OCI-LY7 (cell line): Measurements from ENCODE around the gene WDFY4. TPM values are rescaled to one million over a fixed set of nuclear protein-coding genes. Genes with fewer than 3 reads are reported as not detected.

Source experiments
- BruUV-seq: library from RNA; stranded (reverse); fragments of 400-500 nt; replicated peaks from 2 replicates; lab custom pipeline; 2021; lab: Mats Ljungman, UMichigan
- CTCF ChIA-PET: fragments of 300-600 bp; sonication (Branson Sonifier 250); formaldehyde crosslinking; loops from one replicate; lab custom pipeline; 2022; ENCODE audit warnings: antibody characterized with exemption; ENCODE audit not compliant: unreplicated experiment; lab: Charles Lee
- POLR2A ChIA-PET: fragments of 300-600 bp; sonication (Branson Sonifier 250); formaldehyde crosslinking; loops from one replicate; lab custom pipeline; 2022; ENCODE audit warnings: antibody characterized with exemption; lab: Charles Lee
- DNase-seq: peaks from one replicate; pipeline ENCODE4 v3.0.0-alpha.2; 2015; ENCODE audit warnings: low spot score
- H2AFZ ChIP-seq: fragments of 200-600 bp; sonication (generic), shearing (Covaris generic); 2 replicates; pipeline ENCODE4 v1.6.1; 2014; ENCODE audit warnings: mild to moderate bottlenecking, antibody characterized with exemption, low read length, moderate library complexity
- H3K27ac ChIP-seq: fragments of 200-600 bp; sonication (generic); 2 replicates; pipeline ENCODE4 v1.5.1; 2014; ENCODE audit warnings: mixed run types, low read depth, mild to moderate bottlenecking, moderate library complexity, low read length, inconsistent platforms; ENCODE audit not compliant: poor library complexity, severe bottlenecking
- H3K36me3 ChIP-seq: fragments of 200-600 bp; sonication (generic); 2 replicates; pipeline ENCODE4 v1.6.1; 2014; ENCODE audit warnings: mild to moderate bottlenecking, antibody characterized with exemption, low read length, moderate library complexity, mixed read lengths; ENCODE audit not compliant: insufficient read depth
- H3K4me1 ChIP-seq: fragments of 200-600 bp; sonication (generic); 2 replicates; pipeline ENCODE4 v1.5.1; 2014; ENCODE audit warnings: mild to moderate bottlenecking, low read length; ENCODE audit not compliant: insufficient read depth, poor library complexity, severe bottlenecking
- H3K4me2 ChIP-seq: fragments of 200-600 bp; sonication (generic); 2 replicates; pipeline ENCODE4 v1.6.1; 2014; ENCODE audit warnings: mild to moderate bottlenecking, low read length
- H3K4me3 ChIP-seq: fragments of 200-600 bp; sonication (generic); 2 replicates; pipeline ENCODE4 v1.5.1; 2014; ENCODE audit warnings: mild to moderate bottlenecking, low read depth, low read length; ENCODE audit not compliant: poor library complexity, severe bottlenecking
- H3K79me2 ChIP-seq: fragments of 200-600 bp; sonication (generic); 2 replicates; pipeline ENCODE4 v1.6.1; 2016; ENCODE audit warnings: low read depth, mild to moderate bottlenecking, low read length, moderate library complexity, mixed read lengths; ENCODE audit not compliant: insufficient read depth
- H3K9me2 ChIP-seq: fragments of 200-600 bp; sonication (generic); 2 replicates; pipeline ENCODE4 v1.6.1; 2016; ENCODE audit warnings: mild to moderate bottlenecking, low read length, mixed read lengths; ENCODE audit not compliant: insufficient read depth
- H3K9me3 ChIP-seq: fragments of 200-600 bp; sonication (generic); 2 replicates; pipeline ENCODE4 v1.6.1; 2014; ENCODE audit warnings: mild to moderate bottlenecking, mixed run types, low read length, mixed read lengths
- H4K20me1 ChIP-seq: fragments of 200-600 bp; sonication (generic); 2 replicates; pipeline ENCODE4 v1.6.1; 2014; ENCODE audit warnings: mild to moderate bottlenecking, antibody characterized with exemption, low read length, moderate library complexity, mixed read lengths; ENCODE audit not compliant: insufficient read depth
- CTCF ChIP-seq: fragments of 200-600 bp; sonication (generic); conservative IDR thresholded peaks from 2 replicates; pipeline ENCODE4 v1.5.1; 2014; ENCODE audit warnings: mild to moderate bottlenecking, antibody characterized with exemption, low read length, moderate library complexity, mixed read lengths
- EZH2phosphoT487 ChIP-seq: fragments of 200-600 bp; sonication (generic); IDR thresholded peaks from 2 replicates; pipeline ENCODE4 v1.6.1; 2018; ENCODE audit warnings: low read depth, borderline replicate concordance, mild to moderate bottlenecking, mixed run types, antibody characterized with exemption, low read length, moderate library complexity, mixed read lengths
- intact Hi-C: fragments of 100-400 bp; cut with micrococcal nuclease; formaldehyde crosslinking; loops from one replicate; pipeline ENCODE4 v1.10.0; 2022; ENCODE audit not compliant: unreplicated experiment
- total RNA-seq, 2 experiments: library from RNA; depleted of rRNA in 1 of 2; stranded (reverse); fragments of >200 nt in 1 of 2; shearing (Covaris generic) in 1 of 2; gene quantifications; 2 replicates each; pipeline ENCODE4 v1.2.3, GENCODE V29; 2014 to 2022

WDFY4 gene
- total RNA-seq, 2 experiments from 2014 or later: 51.5 to 85.6 TPM

- DNase-seq: no peak
Observed at GRCh38 chr10:48907730-48908129, 223.1 kb downstream of the WDFY4 start.

GRCh38 chr10:48910548-48910947, 225.9 kb downstream of the WDFY4 start:
- CTCF ChIA-PET: interaction anchor here (0.6 kb wide), 1 partner anchor 30 kb away, joined by 3 read pairs; no protein-coding TSS in a partner anchor
- BruUV-seq: no TSS peak

More at GRCh38 chr10:48907730-48908129, 223.1 kb downstream of the WDFY4 start:
- no peaks in the 10 kb centered on the region for H3K4me1 ChIP-seq
- no peaks in the 10 kb centered on the region for H4K20me1 ChIP-seq
- no TSS peak for BruUV-seq
- H2AFZ ChIP-seq: no peak overlapping the region
- no peaks in the 10 kb centered on the region for H3K9me2 ChIP-seq
- no peak overlapping the region for H3K27ac ChIP-seq
- intact Hi-C loops: no loop called here
- H3K4me2 ChIP-seq: no peak overlapping the region
- TF ChIP-seq CTCF (no peak), EZH2phosphoT487 (no peak)
- no peaks in the 10 kb centered on the region for H3K79me2 ChIP-seq
- no peaks in the 10 kb centered on the region for H3K9me3 ChIP-seq
- ChIA-PET POLR2A (no interaction called here), CTCF (no interaction called here)
- no peak overlapping the region for H3K4me3 ChIP-seq
- peaks cover 46% of the 10 kb centered on the region; the same call in 1 of the 2 replicates for H3K36me3 ChIP-seq

More at GRCh38 chr10:48910548-48910947, 225.9 kb downstream of the WDFY4 start:
- POLR2A ChIA-PET: no interaction called here
- no peak for DNase-seq
- no peaks in the 10 kb centered on the region for H3K79me2 ChIP-seq
- no peak overlapping the region for H3K27ac ChIP-seq
- H3K9me3 ChIP-seq: no peaks in the 10 kb centered on the region
- no peaks in the 10 kb centered on the region for H4K20me1 ChIP-seq
- TF ChIP-seq EZH2phosphoT487 (no peak), CTCF (no peak)
- no peak overlapping the region for H3K4me2 ChIP-seq
- no peaks in the 10 kb centered on the region for H3K9me2 ChIP-seq
- intact Hi-C loops: no loop called here
- H3K36me3 ChIP-seq: peaks cover 25% of the 10 kb centered on the region; the same call in 1 of the 2 replicates
- no peak overlapping the region for H2AFZ ChIP-seq
- H3K4me3 ChIP-seq: no peak overlapping the region
- no peaks in the 10 kb centered on the region for H3K4me1 ChIP-seq
